Type B pancreatic cell (in vitro differentiated cells): ENCODE data around the gene MED27. TPM values are rescaled to one million over a fixed set of nuclear protein-coding genes. Genes with fewer than 3 reads are reported as not detected.

Experiments
- DNase-seq: peaks from one replicate; pipeline ENCODE4 v3.0.0; 2021; ENCODE audit warnings: mixed read lengths; ENCODE audit not compliant: unreplicated experiment; ENCODE audit errors: extremely low spot score
- H3K27ac Mint-ChIP-seq: 2 replicates; pipeline ENCODE4 v1.8.0; 2021; ENCODE audit warnings: mild to moderate bottlenecking, mixed read lengths
- H3K27me3 Mint-ChIP-seq: 2 replicates; pipeline ENCODE4 v1.8.0; 2021; ENCODE audit warnings: mixed read lengths
- H3K36me3 Mint-ChIP-seq: 2 replicates; pipeline ENCODE4 v1.8.0; 2021; ENCODE audit warnings: mixed read lengths
- H3K4me1 Mint-ChIP-seq: one replicate; pipeline ENCODE4 v1.8.0; 2021; ENCODE audit warnings: mixed read lengths; ENCODE audit not compliant: unreplicated experiment
- H3K4me3 Mint-ChIP-seq: 2 replicates; pipeline ENCODE4 v1.8.0; 2021; ENCODE audit warnings: mild to moderate bottlenecking, mixed read lengths
- H3K9me3 Mint-ChIP-seq: 2 replicates; pipeline ENCODE4 v1.8.0; 2021; ENCODE audit warnings: mixed read lengths
- CTCF ChIP-seq: fragments of 200-600 bp; sonication (generic); conservative IDR thresholded peaks from 2 replicates; pipeline ENCODE4 v1.5.0; 2021; ENCODE audit warnings: antibody characterized with exemption, mild to moderate bottlenecking
- total RNA-seq: library from RNA; stranded (reverse); gene quantifications from 2 replicates; pipeline ENCODE4 v1.2.1, GENCODE V29; 2021; ENCODE audit warnings: low replicate concordance

The MED27 gene
- total RNA-seq, 1 donor from 2014 or later: 21.7 TPM

GRCh38 chr9:131844745-131845118, 234.9 kb downstream of the MED27 start:
- DNase-seq: no peak
- no peak overlapping the region for H3K4me3 Mint-ChIP-seq
- no peaks in the 10 kb centered on the region for H3K4me1 Mint-ChIP-seq
- no peak for TF ChIP-seq CTCF
- no peak overlapping the region for H3K27ac Mint-ChIP-seq
- H3K27me3 Mint-ChIP-seq: no peaks in the 10 kb centered on the region
- no peaks in the 10 kb centered on the region for H3K36me3 Mint-ChIP-seq
- no peaks in the 10 kb centered on the region for H3K9me3 Mint-ChIP-seq

GRCh38 chr9:131843989-131844744, 235.5 kb downstream of the MED27 start:
- H3K4me1 Mint-ChIP-seq: peaks cover 4% of the 10 kb centered on the region
- no peak for TF ChIP-seq CTCF
- H3K27ac Mint-ChIP-seq: no peak overlapping the region
- no peak overlapping the region for H3K4me3 Mint-ChIP-seq
- no peaks in the 10 kb centered on the region for H3K9me3 Mint-ChIP-seq
- no peaks in the 10 kb centered on the region for H3K27me3 Mint-ChIP-seq
- no peaks in the 10 kb centered on the region for H3K36me3 Mint-ChIP-seq
- DNase-seq: no peak

GRCh38 chr9:131841765-131842318, 237.8 kb downstream of the MED27 start:
- Mint-ChIP-seq H3K4me1 (peaks cover 9% of the 10 kb centered on the region), H3K27ac (no peak overlapping the region), H3K9me3 (no peaks in the 10 kb centered on the region), H3K27me3 (peaks cover 8% of the 10 kb centered on the region), H3K4me3 (no peak overlapping the region), H3K36me3 (no peaks in the 10 kb centered on the region)
- no peak for TF ChIP-seq CTCF
- no peak for DNase-seq

- Mint-ChIP-seq H3K27ac (no peak overlapping the region), H3K4me1 (peaks cover 9% of the 10 kb centered on the region), H3K27me3 (peaks cover 9% of the 10 kb centered on the region), H3K36me3 (no peaks in the 10 kb centered on the region), H3K4me3 (no peak overlapping the region), H3K9me3 (no peaks in the 10 kb centered on the region)
- DNase-seq: no peak
- no peak for TF ChIP-seq CTCF
Measured at GRCh38 chr9:131840751-131841702, 238.6 kb downstream of the MED27 start.

- Mint-ChIP-seq H3K4me3 (no peak overlapping the region), H3K27ac (no peak overlapping the region), H3K4me1 (peaks cover 9% of the 10 kb centered on the region), H3K36me3 (no peaks in the 10 kb centered on the region), H3K9me3 (no peaks in the 10 kb centered on the region), H3K27me3 (peaks cover 15% of the 10 kb centered on the region)
- no peak for TF ChIP-seq CTCF
- no peak for DNase-seq
Measured at GRCh38 chr9:131840220-131840619, 239.4 kb downstream of the MED27 start.
